ENCODE results near the gene EYS. TPM values are rescaled to one million over a fixed set of nuclear protein-coding genes. Genes with fewer than 3 reads are reported as not detected.

Gene EYS
- total RNA-seq, 1 experiment from 2014 or later, result not detected

GRCh38 chr6:63904650-63905248, 1802.3 kb downstream of the EYS start:
- CTCF ChIA-PET, result no interaction called here
- no peak overlapping the region for H2AFZ ChIP-seq (ENCODE audit: low read depth, low read length, poor library complexity, severe bottlenecking)
- H3K79me2 ChIP-seq (ENCODE audit: insufficient read depth, low read length), result no peaks in the 10 kb centered on the region
- H3K4me3 ChIP-seq (replicated peaks in 1 of 2; ENCODE audit: low read depth in 1 of 2, low read length in 2 of 2), result no peak overlapping the region
- no peaks in the 10 kb centered on the region for H3K27me3 ChIP-seq (ENCODE audit: insufficient read depth, low read length)
- no peaks in the 10 kb centered on the region for H3K9me3 ChIP-seq (ENCODE audit: control insufficient read depth in 1 of 2, insufficient read depth in 1 of 2, low read depth in 1 of 2, low read length in 2 of 2)
- H3K9me2 ChIP-seq (ENCODE audit: insufficient read depth), result no peaks in the 10 kb centered on the region
- POLR2A ChIA-PET, result no interaction called here
- H3K4me1 ChIP-seq (ENCODE audit: control insufficient read depth in 1 of 2, insufficient read depth in 2 of 2, low read length in 2 of 2), result no peaks in the 10 kb centered on the region
- intact Hi-C loops (cut with micrococcal nuclease), result no loop called here
- H3K4me2 ChIP-seq (ENCODE audit: low read length), result no peak overlapping the region
- TF ChIP-seq ZFX (IDR thresholded peaks at IDR 0.05) (no peak), CTCF (IDR thresholded peaks at IDR 0.05 in 2 of 3, conservative IDR thresholded peaks at IDR 0.05 in 1 of 3; ENCODE audit: borderline replicate concordance in 1 of 3, insufficient read depth in 1 of 3, low read depth in 2 of 3, low read length in 2 of 3) (no peak), MAX (IDR thresholded peaks at IDR 0.05) (no peak), SIN3A (IDR thresholded peaks at IDR 0.05; ENCODE audit: low read depth) (no peak), EZH2 (IDR thresholded peaks at IDR 0.05) (no peak)
- TF ChIP-seq, protein P1, sequence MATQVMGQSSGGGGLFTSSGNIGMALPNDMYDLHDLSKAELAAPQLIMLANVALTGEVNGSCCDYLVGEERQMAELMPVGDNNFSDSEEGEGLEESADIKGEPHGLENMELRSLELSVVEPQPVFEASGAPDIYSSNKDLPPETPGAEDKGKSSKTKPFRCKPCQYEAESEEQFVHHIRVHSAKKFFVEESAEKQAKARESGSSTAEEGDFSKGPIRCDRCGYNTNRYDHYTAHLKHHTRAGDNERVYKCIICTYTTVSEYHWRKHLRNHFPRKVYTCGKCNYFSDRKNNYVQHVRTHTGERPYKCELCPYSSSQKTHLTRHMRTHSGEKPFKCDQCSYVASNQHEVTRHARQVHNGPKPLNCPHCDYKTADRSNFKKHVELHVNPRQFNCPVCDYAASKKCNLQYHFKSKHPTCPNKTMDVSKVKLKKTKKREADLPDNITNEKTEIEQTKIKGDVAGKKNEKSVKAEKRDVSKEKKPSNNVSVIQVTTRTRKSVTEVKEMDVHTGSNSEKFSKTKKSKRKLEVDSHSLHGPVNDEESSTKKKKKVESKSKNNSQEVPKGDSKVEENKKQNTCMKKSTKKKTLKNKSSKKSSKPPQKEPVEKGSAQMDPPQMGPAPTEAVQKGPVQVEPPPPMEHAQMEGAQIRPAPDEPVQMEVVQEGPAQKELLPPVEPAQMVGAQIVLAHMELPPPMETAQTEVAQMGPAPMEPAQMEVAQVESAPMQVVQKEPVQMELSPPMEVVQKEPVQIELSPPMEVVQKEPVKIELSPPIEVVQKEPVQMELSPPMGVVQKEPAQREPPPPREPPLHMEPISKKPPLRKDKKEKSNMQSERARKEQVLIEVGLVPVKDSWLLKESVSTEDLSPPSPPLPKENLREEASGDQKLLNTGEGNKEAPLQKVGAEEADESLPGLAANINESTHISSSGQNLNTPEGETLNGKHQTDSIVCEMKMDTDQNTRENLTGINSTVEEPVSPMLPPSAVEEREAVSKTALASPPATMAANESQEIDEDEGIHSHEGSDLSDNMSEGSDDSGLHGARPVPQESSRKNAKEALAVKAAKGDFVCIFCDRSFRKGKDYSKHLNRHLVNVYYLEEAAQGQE (IDR thresholded peaks at IDR 0.05; ENCODE audit: low read depth), result no peak
- H3K36me3 ChIP-seq (ENCODE audit: control insufficient read depth in 1 of 2, insufficient read depth in 2 of 2, low read length in 2 of 2), result no peaks in the 10 kb centered on the region
- RAD21 ChIA-PET (ENCODE audit: low non-redundant PET in 1 of 2, low total read pairs in 2 of 2, uncharacterized antibody in 2 of 2, unreplicated experiment in 2 of 2), result no interaction called here
- no peak overlapping the region for H3K9ac ChIP-seq (ENCODE audit: low read length)
- H3K27ac ChIP-seq (ENCODE audit: low read depth, low read length), result no peak overlapping the region
- DNase-seq (ENCODE audit: low read depth, low spot score) (no peak), ATAC-seq (no peak)
- no TSS peak for BruUV-seq (replicated peaks)
- no peaks in the 10 kb centered on the region for H4K20me1 ChIP-seq (ENCODE audit: insufficient read depth)
